Measurements from ENCODE around the gene TAF11L3. TPM values are rescaled to one million over a fixed set of nuclear protein-coding genes. Genes with fewer than 3 reads are reported as not detected.
"Not testable (repeated sequence)": the region's sequence is repeated elsewhere in the genome, so short reads cannot be mapped to it uniquely, and the experiment has no call there.

The TAF11L3 gene
- not detected in 2 replicates for total RNA-seq (2014; rRNA removed; shearing (Covaris generic))

GRCh38 chr5:17518067-17518466, at the start of gene TAF11L3:
Gene TAF11L3 (plus strand): TSS chr5:17518367.
- not testable (repeated sequence) for DNase-seq (ENCODE audit: low spot score)

GRCh38 chr5:17470064-17470463, 48.1 kb upstream of the TAF11L3 start:
- DNase-seq (ENCODE audit: low spot score), result no peak

- DNase-seq (ENCODE audit: low spot score), result not testable (repeated sequence)
Measured at GRCh38 chr5:17475064-17475463, 43.1 kb upstream of the TAF11L3 start.

GRCh38 chr5:17477043-17477442, 41.1 kb upstream of the TAF11L3 start:
- DNase-seq (ENCODE audit: low spot score), result no peak

GRCh38 chr5:17477573-17478265, 40.4 kb upstream of the TAF11L3 start:
- no peak for DNase-seq (ENCODE audit: low spot score)

DNA sequence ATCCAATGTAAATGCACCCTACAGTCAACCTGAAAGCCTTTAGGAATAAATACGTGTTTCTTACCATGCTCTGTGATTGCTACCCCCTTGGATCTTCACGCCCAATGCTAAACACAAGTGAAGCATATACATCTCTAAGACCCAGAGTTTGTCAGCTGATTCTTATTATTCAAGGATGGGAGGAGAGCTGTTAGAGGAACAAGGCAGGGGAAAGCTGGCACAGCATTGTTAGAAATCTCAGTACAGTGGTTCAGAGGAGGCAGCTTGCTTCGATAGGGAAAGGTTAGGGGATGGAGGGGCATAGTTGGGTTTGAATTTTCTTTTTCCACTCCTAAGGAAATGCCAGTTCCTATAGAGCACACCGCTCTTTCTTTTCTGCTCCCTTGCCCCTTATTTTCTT, 36.8 kb upstream of the TAF11L3 start:
- no peak for DNase-seq (ENCODE audit: low spot score)

DNA sequence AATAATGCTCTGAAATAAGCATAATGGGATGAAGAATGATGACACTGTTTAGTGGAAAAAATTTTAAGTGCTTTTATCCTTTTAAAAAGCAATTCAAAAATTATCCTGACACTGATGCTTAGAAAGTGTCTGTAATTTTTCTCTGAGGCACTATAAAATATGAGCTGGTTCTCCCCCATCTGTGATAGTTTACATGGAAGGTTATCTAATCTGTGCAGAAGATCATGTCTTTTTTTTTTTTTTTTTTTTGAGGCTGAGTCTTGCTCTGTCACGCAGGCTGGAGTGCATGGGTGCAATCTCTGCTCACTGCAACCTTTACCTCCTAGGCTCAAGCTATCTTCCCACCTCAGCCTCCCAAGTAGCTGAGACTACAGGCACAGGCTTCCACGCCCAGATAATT, 35.4 kb upstream of the TAF11L3 start:
- no peak for DNase-seq (ENCODE audit: low spot score)

- not testable (repeated sequence) for DNase-seq (ENCODE audit: low spot score)
Measured at GRCh38 chr5:17486464-17487173, 31.5 kb upstream of the TAF11L3 start.

DNA sequence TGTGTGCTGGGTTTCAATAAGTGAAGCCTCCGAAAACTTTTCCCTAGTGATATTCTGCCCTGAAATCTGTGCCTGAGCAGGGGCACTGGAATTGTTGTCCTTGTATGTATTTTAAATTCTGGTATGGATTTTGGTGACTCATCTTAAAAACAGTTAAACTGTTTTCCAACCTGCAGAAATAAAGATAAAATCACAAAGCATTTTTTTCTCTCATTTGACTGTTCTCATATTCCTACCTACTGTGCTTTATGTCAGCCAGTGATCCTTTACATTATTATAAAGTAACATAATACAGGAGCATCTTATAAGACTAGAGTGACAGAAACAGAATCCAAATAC, 31.0 kb upstream of the TAF11L3 start:
- no peak for DNase-seq (ENCODE audit: low spot score)

DNA sequence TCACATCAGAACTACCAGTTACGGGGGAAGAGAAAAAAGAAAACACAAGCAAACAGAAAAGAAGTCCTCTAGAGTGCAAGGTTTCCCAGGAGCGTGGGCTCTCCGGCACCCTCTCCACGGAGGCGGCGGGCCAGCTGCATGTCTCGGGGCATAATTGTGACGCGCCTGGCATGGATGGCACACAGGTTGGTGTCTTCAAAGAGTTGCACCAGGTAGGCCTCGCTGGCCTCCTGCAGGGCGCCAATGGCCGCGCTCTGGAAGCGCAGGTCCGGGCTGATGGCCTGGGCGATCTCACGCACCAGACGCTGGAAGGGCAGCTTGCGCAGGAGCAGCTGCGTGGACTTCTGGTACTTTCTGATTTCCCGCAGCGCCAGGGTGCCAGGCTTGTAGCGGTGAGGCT, 26.9 kb upstream of the TAF11L3 start:
- DNase-seq (ENCODE audit: low spot score), result not testable (repeated sequence)

- no peak for DNase-seq (ENCODE audit: low spot score)
Measured at GRCh38 chr5:17492770-17493169, 25.4 kb upstream of the TAF11L3 start.

DNA sequence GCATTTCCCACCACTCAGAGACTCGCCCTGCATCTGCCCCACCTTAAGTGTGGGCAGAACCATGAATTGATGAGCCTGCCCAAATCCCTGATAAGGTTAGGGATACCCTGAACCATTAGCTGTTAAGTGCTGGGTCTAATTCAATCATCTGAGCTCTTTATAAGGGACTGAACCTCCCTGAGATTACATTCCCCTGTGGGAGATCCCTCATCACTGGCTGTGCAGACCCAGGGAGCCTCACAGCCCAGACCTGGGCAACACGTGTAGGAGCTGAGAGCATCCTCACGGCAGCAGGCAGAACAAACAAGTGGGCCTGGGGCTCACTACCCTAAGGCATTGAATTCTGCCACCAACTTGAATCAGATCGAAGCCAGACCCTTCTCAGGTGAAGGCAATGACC, 20.7 kb upstream of the TAF11L3 start:
- no peak for DNase-seq (ENCODE audit: low spot score)

DNA sequence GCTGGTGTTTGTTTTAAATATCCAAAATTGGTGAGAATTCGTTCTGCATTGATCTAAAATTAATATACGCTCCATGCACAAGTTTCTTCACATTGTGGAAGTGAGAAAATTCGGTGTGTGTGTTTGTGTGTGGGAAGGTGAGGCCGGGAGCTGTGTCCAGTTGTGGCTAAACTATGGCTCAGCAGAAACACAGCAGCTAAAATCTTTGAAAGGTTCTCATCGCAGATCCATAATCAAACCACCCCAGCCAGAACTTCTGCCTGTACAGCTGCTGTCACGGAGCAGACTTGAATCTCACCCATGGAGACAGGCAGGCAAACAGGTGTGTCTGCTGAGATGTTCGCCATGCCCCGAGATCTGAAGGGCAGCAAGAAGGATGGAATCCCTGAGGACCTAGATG, 20.2 kb upstream of the TAF11L3 start, which contains the start of gene TAF11L2:
TAF11L2 (plus strand) TSS at position 301 of the 400 bp plus-strand sequence.
- DNase-seq (ENCODE audit: low spot score), result not testable (repeated sequence)

DNA sequence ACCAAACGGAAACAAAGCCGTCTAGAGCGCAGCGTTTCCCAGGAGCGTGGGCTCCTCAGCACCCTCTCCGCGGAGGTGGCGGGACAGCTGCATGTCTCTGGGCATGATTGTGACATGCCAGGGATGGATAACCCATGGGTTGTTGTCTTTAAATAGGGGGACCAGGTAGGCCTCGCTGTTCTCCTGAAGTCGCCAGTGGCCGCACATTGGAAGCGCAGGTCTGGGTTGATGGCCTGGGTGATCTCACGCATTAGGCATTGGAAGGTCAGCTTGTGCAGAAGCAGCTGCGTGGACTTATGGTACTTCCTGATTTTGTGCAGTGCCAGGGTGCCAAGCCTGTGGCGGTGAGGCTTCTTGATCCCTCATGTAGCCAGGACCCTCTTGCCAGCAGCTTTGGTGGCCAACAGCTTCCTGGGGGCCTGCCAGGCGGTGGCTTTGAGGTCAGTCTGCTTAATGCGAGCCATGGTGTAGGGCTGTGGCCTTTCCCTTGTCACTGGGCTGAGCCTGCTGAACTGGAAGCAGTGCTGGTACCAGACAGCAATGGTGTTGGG, 6.3 kb upstream of the TAF11L3 start:
- DNase-seq (ENCODE audit: low spot score), result no peak

GRCh38 chr5:17517526-17517925, 641 bp upstream of the TAF11L3 start:
- DNase-seq (ENCODE audit: low spot score), result not testable (repeated sequence)

DNA sequence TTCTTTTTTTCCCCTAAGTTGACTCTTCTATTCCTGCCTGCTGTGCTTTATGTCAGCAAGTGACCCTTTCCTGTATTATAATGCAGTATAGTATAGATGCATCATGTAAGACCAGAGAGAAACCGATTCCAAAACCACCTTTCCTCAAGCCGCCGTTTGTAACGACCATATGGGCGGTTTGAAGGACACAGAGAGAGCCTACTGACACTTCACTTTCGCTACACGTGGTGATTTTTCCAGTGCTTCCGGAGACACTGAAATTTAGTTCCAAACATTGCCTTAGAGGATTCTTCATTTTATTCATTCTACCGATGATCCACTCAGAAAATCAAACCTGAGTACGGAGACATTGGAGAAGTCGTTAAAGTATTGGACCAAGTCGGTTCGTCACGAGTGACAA, 1.3 kb downstream of the TAF11L3 start:
- not testable (repeated sequence) for DNase-seq (ENCODE audit: low spot score)

- DNase-seq (ENCODE audit: low spot score), result not testable (repeated sequence)
Measured at GRCh38 chr5:17521501-17521900, 3.3 kb downstream of the TAF11L3 start, which contains the start of gene TAF11L4. Gene TAF11L4 (plus strand): TSS chr5:17521801.

GRCh38 chr5:17524935-17525334, 6.8 kb downstream of the TAF11L3 start, which contains the start of gene TAF11L5:
Gene TAF11L5 (plus strand): TSS chr5:17525235.
- not testable (repeated sequence) for DNase-seq (ENCODE audit: low spot score)

- DNase-seq (ENCODE audit: low spot score), result not testable (repeated sequence)
Measured at GRCh38 chr5:17526504-17526903, 8.3 kb downstream of the TAF11L3 start.

DNA sequence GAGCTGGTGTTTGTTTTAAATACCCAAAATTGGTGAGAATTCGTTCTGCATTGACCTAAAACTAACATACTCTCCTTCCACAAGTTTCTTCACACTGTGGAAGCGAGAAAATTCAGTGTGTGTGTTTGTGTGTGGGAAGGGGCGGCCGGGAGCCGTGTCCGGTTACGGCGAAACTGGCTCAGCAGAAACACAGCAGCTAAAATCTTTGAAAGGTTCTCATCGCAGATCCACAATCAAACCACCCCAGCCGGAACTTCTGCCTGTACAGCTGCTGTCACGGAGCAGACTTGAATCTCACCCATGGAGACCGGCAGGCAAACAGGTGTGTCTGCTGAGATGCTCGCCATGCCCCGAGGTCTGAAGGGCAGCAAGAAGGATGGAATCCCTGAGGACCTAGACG, 10.2 kb downstream of the TAF11L3 start, which contains the start of gene TAF11L6:
TAF11L6 (plus strand) TSS at position 301 of the 400 bp plus-strand sequence.
- not testable (repeated sequence) for DNase-seq (ENCODE audit: low spot score)

All from A172 (cell line).